Esophagus squamous epithelium (tissue), 4 donors: ENCODE measurements around the gene RBPJL.

Source experiments
- CTCF ChIP-seq, 6 experiments: fragments of 450-650 bp in 4 of 6; fragments of 200-600 bp in 2 of 6; sonication (generic) in 2 of 6; IDR thresholded peaks; one replicate each; pipeline ENCODE4 v1.5.1; 2016 to 2019; ENCODE audit warnings: antibody characterized with exemption in 6 of 6, mild to moderate bottlenecking in 4 of 6, moderate library complexity in 4 of 6
- POLR2A ChIP-seq, 4 donors: fragments of 450-650 bp; IDR thresholded peaks; one replicate each; pipeline ENCODE4 v1.6.1; 2017; ENCODE audit warnings: antibody characterized with exemption in 4 of 4, mild to moderate bottlenecking in 4 of 4, moderate library complexity in 3 of 4

GRCh38 chr20:45313943-45314342 is 7.3 kb downstream of the RBPJL start:
- TF ChIP-seq POLR2A (IDR thresholded peaks at IDR 0.05), result no peak
- TF ChIP-seq CTCF (IDR thresholded peaks at IDR 0.05), result no peak
